Lower lobe of right lung (tissue), 2 donors: ENCODE measurements around the gene TBC1D14. TPM values are rescaled to one million over a fixed set of nuclear protein-coding genes. Genes with fewer than 3 reads are reported as not detected.
"Not testable (repeated sequence)": the region's sequence is repeated elsewhere in the genome, so short reads cannot be mapped to it uniquely, and the experiment has no call there.

Source experiments
- ATAC-seq, 2 donors: fragments of 200-7000 bp; cut with Tn5 transposase; one replicate each; pipeline ENCODE4 v1.9.1; 2020 to 2022; ENCODE audit warnings: mild to moderate bottlenecking in 2 of 2, moderate library complexity in 2 of 2
- DNase-seq: peaks from one replicate; pipeline ENCODE4 v3.0.0-alpha.2; 2020
- H3K27ac ChIP-seq: fragments of 200-600 bp; one replicate; pipeline ENCODE4 v1.8.0; 2022
- H3K27me3 ChIP-seq: fragments of 200-600 bp; one replicate; pipeline ENCODE4 v1.8.0; 2022; ENCODE audit warnings: low read depth
- H3K36me3 ChIP-seq: fragments of 200-600 bp; one replicate; pipeline ENCODE4 v1.8.0; 2022; ENCODE audit warnings: mild to moderate bottlenecking
- H3K4me1 ChIP-seq: fragments of 200-600 bp; one replicate; pipeline ENCODE4 v1.8.0; 2022
- H3K4me3 ChIP-seq: fragments of 200-600 bp; one replicate; pipeline ENCODE4 v1.8.0; 2022; ENCODE audit warnings: mild to moderate bottlenecking
- H3K9me3 ChIP-seq: fragments of 200-600 bp; one replicate; pipeline ENCODE4 v1.8.0; 2022
- CTCF ChIP-seq: fragments of 200-600 bp; IDR thresholded peaks from one replicate; pipeline ENCODE4 v1.8.0; 2022; ENCODE audit warnings: antibody characterized with exemption, mild to moderate bottlenecking
- intact Hi-C: fragments of 100-400 bp; cut with DNase I; formaldehyde crosslinking; loops from one replicate; pipeline ENCODE4 v1.11.0; 2022
- total RNA-seq: library from RNA; stranded (reverse); fragmentation: NEBNext Ultra II Directional; extraction: Animal tissue kit (Norgen Biotek cat#: 25700); gene quantifications from one replicate; pipeline ENCODE4 v1.2.1, GENCODE V29; 2021
- donor health status: DM: no; HTN: yes; CAD: no; lungs with severe emphysema.

Gene TBC1D14
- total RNA-seq, 1 donor from 2014 or later: 60.7 TPM

- ATAC-seq: no peak
- intact Hi-C loops: no loop called here
Observed at GRCh38 chr4:6890358-6890757, 19.3 kb upstream of the TBC1D14 start.

GRCh38 chr4:6890971-6891370 is 18.7 kb upstream of the TBC1D14 start:
- DNase-seq, ATAC-seq, H3K9me3 ChIP-seq, intact Hi-C loops, H3K36me3 ChIP-seq, H3K4me3 ChIP-seq, H3K27me3 ChIP-seq: not testable (repeated sequence)
- Histone ChIP-seq H3K27ac (peak overlapping the region; percentile 78), H3K4me1 (peaks cover 39% of the 10 kb centered on the region)

More at GRCh38 chr4:6890358-6890757, 19.3 kb upstream of the TBC1D14 start:
- Histone ChIP-seq H3K4me3 (no peak overlapping the region), H3K36me3 (no peaks in the 10 kb centered on the region), H3K9me3 (no peaks in the 10 kb centered on the region), H3K4me1 (peaks cover 44% of the 10 kb centered on the region), H3K27me3 (no peaks in the 10 kb centered on the region), H3K27ac (no peak overlapping the region)
- no peak for TF ChIP-seq CTCF
- DNase-seq: no peak

- peak overlapping the region; percentile 9 for H3K4me3 ChIP-seq
- DNase-seq (no peak), ATAC-seq (peak; percentile 11 to 24)
- no peak for TF ChIP-seq CTCF
- H3K36me3 ChIP-seq: no peaks in the 10 kb centered on the region
- no peaks in the 10 kb centered on the region for H3K9me3 ChIP-seq
- H3K27me3 ChIP-seq: no peaks in the 10 kb centered on the region
- H3K27ac ChIP-seq: peak overlapping the region; percentile 78
- H3K4me1 ChIP-seq: peaks cover 32% of the 10 kb centered on the region
- intact Hi-C loops: no loop called here
Observed at GRCh38 chr4:6891436-6892170, 18.0 kb upstream of the TBC1D14 start.

- DNase-seq (peak; percentile 62), ATAC-seq (peak; percentile 61 to 77)
- intact Hi-C loops: no loop called here
- Histone ChIP-seq H3K36me3 (no peaks in the 10 kb centered on the region), H3K27me3 (no peaks in the 10 kb centered on the region), H3K27ac (peak overlapping the region; percentile 78), H3K4me3 (peak overlapping the region; percentile 9), H3K9me3 (no peaks in the 10 kb centered on the region), H3K4me1 (peaks cover 28% of the 10 kb centered on the region)
- TF ChIP-seq CTCF: peak; percentile 15
Observed at GRCh38 chr4:6892190-6892908, 17.3 kb upstream of the TBC1D14 start.

- Histone ChIP-seq H3K27me3 (no peaks in the 10 kb centered on the region), H3K4me3 (no peak overlapping the region), H3K36me3 (no peaks in the 10 kb centered on the region), H3K27ac (peak overlapping the region; percentile 78), H3K9me3 (no peaks in the 10 kb centered on the region), H3K4me1 (peaks cover 28% of the 10 kb centered on the region)
- ATAC-seq (no peak), DNase-seq (no peak)
- no peak for TF ChIP-seq CTCF
- intact Hi-C loops: no loop called here
Observed at GRCh38 chr4:6892909-6893202, 16.8 kb upstream of the TBC1D14 start.

GRCh38 chr4:6893449-6894085 is 16.1 kb upstream of the TBC1D14 start:
- Histone ChIP-seq H3K4me1 (peaks cover 22% of the 10 kb centered on the region), H3K27me3 (no peaks in the 10 kb centered on the region), H3K4me3 (no peak overlapping the region), H3K9me3 (no peaks in the 10 kb centered on the region), H3K27ac (no peak overlapping the region), H3K36me3 (no peaks in the 10 kb centered on the region)
- no peak for DNase-seq
- intact Hi-C loops: no loop called here
- ATAC-seq: peak in 1 of 2 donors; percentile 34
- TF ChIP-seq CTCF: no peak
